Measurements from ENCODE around the gene PTPRC.

DNA sequence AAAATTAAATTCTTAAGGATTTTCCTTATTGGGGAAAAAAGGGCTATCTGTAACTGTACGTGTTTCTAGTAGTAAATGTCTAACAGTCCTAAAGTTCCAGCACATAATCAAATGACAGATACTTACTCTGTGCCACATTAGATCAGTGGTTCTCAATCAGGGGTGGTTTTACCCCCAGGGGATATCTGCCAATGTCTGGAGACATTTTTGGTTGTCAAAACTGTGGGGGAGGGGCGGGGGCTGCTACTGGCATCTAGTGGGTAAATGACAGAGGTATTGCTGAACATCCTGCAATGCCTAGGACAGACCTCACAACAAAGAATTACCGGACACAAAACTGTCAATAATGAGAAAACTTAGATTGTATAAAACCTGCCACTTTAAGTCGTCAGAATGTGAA, 33.4 kb upstream of the PTPRC start:
- TF ChIP-seq, protein P1, sequence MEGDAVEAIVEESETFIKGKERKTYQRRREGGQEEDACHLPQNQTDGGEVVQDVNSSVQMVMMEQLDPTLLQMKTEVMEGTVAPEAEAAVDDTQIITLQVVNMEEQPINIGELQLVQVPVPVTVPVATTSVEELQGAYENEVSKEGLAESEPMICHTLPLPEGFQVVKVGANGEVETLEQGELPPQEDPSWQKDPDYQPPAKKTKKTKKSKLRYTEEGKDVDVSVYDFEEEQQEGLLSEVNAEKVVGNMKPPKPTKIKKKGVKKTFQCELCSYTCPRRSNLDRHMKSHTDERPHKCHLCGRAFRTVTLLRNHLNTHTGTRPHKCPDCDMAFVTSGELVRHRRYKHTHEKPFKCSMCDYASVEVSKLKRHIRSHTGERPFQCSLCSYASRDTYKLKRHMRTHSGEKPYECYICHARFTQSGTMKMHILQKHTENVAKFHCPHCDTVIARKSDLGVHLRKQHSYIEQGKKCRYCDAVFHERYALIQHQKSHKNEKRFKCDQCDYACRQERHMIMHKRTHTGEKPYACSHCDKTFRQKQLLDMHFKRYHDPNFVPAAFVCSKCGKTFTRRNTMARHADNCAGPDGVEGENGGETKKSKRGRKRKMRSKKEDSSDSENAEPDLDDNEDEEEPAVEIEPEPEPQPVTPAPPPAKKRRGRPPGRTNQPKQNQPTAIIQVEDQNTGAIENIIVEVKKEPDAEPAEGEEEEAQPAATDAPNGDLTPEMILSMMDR (IDR thresholded peaks at IDR 0.05) = no peak
- no peak for TF ChIP-seq EP300 (IDR thresholded peaks at IDR 0.05)

Measured in ovary (tissue), 3 donors.